HG02885 (cell line): ENCODE results near the gene UMODL1.
A peak's percentile ranks its signal among the peaks of the same experiment; 100 is the strongest.
"Not testable (repeated sequence)": the region's sequence is repeated elsewhere in the genome, so short reads cannot be mapped to it uniquely, and the experiment has no call there.

Experiments
- ATAC-seq: cut with Tn5 transposase; IDR thresholded peaks from one replicate; pipeline ENCODE4 v1.9.1; 2021; ENCODE audit warnings: mild to moderate bottlenecking; ENCODE audit not compliant: unreplicated experiment, poor library complexity

UMODL1 gene

DNA sequence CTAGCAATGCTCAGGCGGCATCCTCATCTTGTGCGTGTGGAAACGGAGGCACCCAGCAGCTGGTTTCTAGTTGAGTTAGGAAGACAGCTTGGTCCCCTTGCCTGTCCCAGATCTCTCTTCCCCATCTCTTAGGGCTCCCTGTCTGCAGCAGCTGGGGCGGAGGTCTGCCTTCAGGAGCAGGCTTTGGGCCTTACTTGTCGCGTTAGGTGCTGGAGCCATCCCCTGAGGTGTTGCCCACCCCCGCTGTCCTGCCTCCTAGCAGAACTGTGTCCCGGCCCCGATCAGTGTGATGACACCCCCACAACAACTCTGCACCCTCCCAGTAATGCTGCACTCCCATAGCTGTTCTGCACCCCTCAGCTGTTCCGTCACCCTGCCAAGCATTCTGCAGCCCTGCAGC lies 40.7 kb downstream of the UMODL1 start:
- no peak for ATAC-seq

DNA sequence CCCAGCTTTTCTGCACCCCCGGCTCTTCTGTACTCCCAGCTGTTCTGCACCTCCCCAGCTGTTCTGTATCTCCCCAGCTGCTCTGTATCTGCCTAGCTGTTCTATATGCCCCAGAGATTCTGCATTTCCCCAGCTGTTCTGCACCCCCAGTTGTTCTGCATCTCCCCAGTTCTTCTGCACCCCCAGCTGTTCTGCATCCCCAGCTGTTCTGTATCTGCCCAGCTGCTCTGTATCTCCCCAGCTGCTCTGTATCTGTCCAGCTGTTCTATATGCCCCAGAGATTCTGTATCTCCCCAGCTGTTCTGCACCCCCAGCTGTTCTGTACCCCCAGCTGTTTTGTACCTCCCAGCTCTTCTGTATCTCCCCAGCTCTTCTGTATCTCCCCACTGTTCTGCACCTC lies 41.1 kb downstream of the UMODL1 start:
- ATAC-seq = no peak

DNA sequence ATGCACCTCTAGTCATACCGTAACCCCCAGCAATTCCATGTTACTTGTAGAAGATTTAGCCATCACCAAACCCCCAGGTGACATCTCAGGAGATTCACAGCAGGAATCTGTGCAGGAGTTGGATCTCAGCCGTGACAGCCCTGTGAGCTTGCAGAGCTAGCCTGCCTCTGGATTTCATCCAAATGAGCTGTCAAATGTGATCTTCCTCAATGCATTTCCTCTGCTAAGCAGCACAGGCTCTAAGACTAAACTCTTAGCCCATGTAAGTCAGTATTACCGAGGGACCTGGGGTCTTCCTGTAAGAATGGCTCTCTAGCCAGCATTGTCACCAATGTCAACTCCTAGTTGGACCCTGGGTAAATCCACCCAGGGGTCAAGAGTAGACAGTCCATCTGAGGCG lies 41.7 kb downstream of the UMODL1 start:
- no peak for ATAC-seq

DNA sequence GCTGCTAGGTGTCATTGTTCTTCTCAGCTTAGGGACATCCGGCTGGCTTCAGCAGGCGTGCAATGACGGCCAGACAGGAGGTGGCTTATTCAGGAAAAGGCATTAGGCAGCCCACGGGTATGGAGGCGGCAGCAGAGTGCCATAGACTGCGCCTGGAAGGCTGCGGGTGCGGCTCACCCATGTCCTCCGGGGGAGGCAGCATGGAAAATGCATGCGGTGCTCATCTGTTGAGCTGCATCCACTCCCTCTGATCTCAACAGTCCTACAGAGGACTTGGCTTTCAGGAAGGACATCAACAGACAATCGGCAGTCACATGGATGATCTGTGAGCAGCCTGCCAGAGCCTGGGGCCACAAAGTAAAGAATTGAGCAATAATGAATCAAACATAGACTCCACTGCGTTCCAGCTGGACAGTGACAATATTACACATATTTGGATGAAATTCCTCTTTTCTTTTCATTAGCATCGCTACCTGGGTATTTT lies 42.9 kb downstream of the UMODL1 start:
- ATAC-seq = no peak

DNA sequence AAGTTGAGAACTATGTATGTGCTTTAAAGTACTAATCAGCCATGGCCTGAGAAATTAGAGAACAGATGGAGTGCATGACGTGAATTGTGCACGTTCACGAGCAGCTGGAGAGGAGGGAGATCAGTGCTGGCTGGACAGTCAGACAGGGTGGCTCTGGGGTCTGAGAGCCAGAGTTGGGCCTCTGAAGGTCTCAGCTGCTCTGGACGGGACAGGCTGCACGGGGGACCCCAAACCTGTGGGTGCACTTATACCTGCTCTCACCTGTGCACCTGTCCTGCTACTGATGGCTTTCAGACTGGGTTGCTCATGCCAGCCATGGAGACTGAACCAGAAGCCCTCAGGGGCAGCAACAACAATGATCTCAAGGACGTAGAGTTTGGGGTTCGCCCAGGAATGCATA lies 43.5 kb downstream of the UMODL1 start:
- ATAC-seq = no peak

DNA sequence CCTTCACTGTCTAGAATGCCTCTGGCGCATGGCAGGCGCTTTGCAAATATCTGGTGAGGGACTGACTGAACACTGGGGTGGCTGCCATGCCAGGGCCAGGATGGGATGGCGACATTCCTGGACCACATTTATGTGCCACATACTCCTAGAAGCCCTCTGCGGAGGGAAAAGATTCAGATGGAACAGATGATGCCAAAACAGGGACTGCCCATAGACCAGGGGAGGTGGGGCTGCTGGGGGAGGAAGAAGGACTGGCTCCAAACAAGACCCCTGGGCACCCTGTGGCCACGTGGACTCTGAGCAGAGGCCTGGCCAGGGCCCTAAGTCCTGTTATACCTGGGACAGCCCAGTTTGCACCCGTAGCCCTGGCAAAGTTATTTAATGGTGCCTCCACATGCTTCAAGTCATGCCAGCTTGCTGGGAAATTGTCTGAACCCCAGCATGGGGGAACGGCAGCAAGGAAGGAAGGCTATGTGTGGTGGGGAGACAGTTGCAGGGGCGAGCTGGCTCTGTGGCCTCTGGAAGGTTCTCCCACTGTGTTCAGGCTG lies 44.1 kb downstream of the UMODL1 start:
- ATAC-seq = no peak

DNA sequence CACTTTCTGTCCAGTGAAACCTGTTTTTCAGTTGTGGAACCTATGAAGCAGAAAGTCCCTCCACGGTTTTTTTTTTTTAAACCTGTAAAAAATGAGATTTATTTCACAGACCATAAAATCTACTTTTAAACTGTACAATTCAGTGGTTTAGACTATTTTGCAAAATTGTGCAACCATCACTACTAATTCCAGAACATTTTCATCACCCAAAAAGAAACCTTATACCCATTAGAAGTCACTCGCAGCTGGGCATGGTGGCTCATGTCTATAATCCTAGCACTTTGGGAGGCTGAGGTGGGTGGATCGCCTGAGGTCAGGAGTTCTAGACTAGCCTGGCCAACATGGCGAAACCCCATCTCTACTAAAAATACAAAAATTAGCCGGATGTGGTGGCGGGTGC lies 45.4 kb downstream of the UMODL1 start:
- not testable (repeated sequence) for ATAC-seq

DNA sequence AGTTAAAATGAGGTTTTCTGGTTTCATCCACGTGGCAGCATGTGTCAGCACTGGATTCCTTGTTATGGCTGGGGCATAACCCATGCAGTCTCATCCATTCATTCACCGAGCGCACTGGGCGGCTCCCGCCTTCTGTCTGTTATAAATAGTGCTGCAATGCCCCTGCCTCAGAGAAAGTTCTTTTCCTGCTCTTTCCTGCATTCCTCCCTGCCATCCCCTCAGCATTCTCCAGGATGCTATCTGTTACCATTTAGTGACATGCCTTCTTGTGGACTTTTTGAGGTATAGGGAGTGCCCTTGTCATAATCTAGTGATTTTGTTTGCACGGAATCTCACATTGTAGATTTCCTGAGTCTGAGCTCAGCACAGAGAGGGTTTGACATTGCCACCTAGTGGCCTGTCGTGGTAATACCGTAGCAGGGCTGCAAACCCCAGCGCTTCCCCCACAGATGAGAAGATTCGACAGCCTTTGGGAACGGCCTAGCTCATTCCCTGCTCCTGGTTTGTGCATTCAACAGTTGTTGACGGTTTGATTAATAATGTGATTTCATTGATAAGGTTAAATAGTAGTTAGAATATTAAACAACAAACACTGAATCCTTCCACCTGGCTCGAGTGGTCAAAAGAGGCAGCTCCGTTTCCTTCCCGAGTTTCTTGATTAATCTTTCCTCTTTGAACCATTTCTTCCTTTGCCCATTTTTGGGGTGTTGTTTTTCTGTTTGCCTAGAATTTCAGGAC lies 46.3 kb downstream of the UMODL1 start:
- ATAC-seq = no peak

DNA sequence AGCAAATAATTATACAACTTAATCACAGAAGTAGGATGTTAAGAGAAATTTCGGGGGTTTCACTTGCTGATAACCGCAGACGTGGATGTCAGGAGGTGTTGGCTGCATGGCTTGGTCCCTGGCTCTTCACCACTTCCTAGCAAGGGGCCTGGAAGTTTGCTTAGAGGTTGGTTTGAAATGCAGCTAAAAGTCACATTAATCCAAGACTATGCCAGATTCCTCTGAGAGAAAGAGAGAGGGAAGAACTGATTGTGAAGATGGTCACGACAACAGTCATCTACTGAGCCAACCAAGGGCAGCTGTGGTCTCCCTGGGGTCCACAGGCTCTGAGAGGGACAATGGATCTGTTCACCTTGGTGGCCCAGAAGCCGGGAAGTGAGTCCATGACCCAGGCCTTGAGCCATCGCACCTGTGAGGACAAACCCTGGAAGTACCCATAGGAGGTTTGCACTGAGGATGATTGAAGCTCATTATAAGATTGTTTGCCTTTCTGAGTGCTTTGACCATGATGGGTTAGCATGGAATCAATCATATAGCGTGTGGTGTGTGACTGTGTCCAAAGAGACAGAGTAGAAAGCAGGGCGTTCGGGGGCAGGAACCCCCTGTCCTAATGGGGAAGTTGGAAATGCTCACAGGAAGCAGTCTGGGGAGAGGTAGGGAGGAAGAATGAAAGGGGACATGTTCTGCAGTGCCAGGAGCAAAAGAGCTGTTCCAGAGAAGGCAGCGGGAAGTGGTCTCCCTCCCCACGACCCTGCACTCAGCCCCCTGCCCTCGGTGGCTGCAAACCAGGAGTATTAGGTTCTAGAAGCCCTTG lies 47.1 kb downstream of the UMODL1 start:
- no peak for ATAC-seq

DNA sequence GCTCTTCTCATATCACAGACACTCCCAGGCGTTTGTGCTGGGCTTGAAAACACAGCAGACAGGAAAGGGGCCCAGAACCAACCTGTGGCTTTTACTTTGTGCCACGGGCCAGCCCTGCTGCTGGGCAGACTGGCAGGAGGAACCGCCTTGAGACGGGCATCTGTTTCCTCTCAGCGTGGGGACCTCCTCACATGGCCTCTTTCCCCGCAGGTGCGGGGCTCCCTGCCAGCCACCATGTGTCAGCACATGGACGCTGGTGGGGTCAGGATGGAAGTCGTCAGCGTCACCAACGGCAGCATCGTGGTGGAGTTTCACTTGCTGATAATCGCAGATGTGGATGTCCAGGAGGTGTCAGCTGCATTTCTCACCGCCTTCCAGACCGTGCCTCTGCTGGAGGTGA lies 47.8 kb downstream of the UMODL1 start:
- ATAC-seq = no peak

DNA sequence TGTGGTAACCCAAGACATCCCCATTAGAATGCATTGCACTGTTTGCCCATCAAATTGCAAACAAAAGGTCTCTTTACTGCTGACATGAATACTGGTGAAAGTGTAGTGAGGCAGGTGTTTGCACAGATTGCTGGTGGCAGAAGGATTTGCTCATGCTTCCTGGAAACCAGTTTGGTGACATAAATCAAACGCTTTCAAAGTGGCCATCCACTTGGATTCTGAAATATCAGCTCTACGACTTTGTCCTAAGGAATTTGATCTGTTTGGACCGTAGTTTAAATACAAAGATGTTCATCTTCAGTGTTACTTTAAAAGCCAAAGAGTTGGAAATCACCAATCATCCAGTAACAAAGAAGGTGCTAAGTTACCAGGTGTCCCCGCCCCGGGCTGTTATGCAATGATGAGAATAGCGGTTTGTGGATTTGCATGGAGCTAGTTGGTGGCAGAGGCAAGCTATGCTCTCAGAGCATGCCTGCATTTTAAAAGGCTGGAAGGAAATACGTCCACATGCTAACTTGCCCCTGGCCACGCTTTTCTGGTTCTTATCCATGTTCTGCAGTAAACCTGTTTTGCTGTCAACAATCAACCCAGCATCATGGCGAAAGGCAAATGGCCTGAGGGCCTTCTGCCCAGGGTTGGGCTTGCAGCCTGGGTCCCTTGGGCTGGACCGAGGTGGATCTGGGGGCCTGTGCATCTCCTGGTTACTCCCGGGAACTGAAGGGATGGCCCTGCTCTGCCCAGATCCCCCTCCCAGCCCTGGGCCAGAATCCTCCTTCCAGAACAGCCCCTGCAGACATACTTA lies 49.2 kb downstream of the UMODL1 start:
- peak; percentile 40 for ATAC-seq

DNA sequence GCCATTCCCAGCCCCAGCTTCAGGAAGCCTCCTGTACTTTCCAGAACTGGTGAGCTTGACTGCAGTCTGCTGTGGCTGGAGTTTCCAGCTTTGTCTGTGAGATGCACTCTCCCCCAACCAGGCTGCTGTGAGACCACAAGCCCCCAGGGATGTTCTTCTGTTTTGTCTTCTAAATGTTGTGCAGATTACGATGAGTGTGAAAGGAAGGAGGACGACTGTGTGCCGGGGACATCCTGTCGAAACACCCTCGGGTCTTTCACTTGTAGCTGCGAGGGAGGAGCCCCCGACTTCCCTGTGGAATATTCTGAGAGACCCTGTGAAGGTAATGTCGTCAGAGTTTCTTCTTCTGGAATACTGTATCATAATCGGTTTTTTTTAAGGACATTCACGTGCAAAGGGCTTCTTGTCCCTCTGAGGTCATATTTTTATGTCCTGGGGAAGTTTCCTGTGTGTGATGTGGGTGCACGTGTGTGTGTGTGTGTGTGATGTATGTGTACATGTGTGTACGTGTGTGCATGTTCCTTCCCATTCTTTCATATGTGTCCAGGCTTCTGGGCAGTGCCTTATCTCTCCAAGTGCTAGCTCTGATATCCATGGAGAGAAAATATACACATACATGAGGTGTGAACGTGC lies 49.9 kb downstream of the UMODL1 start:
- no peak for ATAC-seq

DNA sequence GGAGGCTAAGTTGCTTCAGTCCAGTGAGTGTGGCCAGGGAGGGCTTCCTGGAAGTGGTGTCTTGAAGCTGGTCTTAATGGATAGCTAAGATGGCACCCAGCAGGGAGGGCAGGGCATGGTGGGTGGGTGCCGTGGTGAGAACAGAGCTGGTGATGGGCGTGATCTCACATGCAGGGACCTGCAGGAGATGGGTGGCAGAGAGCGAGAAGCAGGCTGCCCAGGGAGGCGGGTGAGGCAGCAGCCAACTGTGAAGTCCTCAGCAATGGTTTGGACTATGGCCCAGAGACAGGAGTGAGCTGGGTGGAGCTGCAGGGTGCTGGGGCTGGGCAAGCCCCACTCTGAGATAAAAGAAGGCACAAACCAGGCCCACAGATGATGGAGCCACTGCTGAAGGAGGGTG lies 50.7 kb downstream of the UMODL1 start:
- no peak for ATAC-seq

DNA sequence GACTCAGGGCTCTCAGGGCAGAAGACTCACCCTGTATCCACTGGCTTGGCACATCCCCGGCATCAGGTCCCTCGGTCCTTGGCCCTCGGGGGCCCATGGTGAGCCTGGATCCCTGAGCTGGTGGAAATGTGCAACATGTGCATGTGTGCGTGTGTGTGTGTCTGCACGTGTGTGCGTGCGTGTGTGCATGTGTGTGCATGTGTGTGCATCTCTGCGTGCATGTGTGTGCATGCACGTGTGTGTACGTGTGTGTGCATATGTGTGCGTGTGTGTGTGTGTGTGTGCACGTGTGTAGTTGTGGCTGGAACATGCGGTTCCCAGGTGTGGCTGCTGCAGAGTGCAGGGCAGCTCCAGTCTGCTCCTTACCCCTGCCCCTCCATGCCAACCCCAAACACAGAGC lies 51.3 kb downstream of the UMODL1 start:
- ATAC-seq = no peak

DNA sequence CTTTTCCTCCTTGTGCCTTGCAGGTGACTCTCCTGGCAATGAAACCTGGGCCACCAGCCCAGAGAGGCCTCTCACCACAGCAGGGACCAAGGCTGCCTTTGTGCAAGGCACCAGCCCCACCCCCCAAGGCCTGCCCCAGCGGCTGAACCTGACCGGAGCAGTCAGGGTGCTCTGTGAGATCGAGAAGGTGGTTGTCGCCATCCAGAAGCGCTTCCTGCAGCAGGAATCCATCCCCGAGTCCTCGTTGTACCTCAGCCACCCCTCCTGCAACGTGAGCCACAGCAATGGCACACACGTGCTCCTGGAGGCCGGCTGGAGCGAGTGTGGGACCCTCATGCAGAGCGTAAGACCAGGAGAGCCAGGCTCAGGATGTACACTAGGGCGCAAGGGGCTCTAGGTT lies 51.7 kb downstream of the UMODL1 start:
- ATAC-seq = no peak

DNA sequence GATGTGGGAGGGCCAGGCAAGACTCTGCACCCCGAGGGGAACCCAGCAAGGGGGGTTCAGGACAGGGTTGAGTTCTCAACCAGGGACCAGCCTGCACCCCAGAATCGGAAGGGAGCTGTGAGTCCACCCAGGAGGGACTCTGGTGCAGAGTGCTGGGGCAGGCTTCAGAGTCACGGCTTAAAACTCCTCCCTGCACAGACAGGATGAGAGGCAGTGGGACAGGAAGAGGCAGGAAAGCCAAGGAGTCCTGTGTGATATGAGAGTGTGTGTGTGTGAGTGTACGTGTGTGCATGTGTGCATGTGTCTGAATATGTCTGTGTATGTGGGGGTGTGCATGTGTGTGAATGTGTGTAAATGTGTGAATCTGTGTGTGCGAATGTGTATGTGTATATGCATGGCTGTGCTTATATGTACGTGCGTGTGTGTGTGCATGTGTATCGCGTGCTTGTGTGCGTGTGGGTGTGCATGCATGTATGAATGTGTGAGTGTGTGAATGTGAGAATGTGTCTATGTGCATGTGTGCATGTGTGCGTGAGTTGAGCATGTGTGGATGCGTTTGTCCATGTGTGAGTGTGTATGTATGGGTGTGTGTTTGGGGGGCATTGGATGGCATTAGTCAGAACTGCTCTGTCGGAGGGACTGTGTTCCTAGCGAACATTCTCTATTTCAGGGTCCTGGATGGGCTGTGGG lies 52.2 kb downstream of the UMODL1 start:
- ATAC-seq = no peak

DNA sequence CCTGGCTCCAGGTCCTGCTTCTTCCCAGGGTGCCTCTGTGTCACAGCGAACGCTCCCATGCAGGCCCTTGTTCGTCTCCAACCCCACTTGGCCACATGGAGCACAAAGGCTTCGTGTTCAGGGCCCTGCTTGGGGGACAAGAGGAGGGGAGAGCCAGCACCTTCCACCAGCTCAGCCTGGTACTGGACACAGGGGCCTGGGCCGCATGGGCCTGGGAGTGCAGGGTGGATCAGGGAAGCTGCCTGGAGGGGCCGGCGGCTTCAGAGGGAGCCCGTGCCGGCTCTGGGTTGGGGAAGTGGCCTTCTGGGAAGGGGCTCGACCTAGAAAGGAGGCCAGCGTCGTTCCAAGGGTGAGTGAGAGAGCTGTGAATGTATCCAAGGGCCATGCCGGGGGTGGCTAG lies 53.0 kb downstream of the UMODL1 start:
- no peak for ATAC-seq

DNA sequence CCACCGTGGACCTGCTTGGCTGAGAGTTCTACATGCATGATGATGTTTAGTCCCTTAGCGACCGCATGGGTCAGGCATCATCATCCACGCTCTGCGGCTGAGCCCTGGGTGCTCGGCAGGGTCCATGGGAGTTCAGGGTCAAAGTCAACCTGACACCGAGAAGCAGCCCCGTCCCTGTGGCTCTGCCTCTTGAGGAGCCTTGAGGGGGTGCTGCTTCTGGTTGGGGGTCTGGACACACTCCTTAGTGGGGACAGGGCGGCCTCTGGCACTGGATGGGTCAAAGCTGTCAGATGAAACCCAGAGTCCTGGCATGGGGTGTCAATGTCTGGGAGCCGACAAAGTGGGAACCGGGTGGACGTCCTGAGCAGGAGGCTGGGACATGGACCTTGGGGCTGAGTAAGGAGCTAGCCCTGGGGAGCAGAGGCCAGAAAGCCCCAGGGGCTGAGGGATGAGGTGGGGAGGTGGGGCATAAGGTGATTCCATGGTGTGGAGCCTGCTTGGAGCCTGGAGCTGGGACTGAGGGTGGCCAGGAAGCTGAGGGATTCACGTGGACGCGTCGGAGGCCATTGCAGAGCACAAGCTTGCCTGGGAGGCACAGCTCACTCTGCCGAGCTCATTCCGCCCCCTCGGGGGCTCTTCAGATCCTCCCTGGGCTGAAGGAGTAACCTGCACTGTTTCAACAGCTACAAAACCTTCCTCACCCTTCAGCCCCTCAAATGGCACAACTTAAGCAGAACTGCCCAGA lies 53.9 kb downstream of the UMODL1 start:
- no peak for ATAC-seq
